ENCODE results near the gene PARVB.

- TF ChIP-seq, protein P1, sequence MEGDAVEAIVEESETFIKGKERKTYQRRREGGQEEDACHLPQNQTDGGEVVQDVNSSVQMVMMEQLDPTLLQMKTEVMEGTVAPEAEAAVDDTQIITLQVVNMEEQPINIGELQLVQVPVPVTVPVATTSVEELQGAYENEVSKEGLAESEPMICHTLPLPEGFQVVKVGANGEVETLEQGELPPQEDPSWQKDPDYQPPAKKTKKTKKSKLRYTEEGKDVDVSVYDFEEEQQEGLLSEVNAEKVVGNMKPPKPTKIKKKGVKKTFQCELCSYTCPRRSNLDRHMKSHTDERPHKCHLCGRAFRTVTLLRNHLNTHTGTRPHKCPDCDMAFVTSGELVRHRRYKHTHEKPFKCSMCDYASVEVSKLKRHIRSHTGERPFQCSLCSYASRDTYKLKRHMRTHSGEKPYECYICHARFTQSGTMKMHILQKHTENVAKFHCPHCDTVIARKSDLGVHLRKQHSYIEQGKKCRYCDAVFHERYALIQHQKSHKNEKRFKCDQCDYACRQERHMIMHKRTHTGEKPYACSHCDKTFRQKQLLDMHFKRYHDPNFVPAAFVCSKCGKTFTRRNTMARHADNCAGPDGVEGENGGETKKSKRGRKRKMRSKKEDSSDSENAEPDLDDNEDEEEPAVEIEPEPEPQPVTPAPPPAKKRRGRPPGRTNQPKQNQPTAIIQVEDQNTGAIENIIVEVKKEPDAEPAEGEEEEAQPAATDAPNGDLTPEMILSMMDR (IDR thresholded peaks at IDR 0.05), result no peak
- TF ChIP-seq EP300 (IDR thresholded peaks at IDR 0.05; ENCODE audit: low read depth) (no peak), POLR2A (IDR thresholded peaks at IDR 0.05) (no peak), POLR2AphosphoS5 (IDR thresholded peaks at IDR 0.05) (no peak)
Measured at GRCh38 chr22:44051358-44051757, 27.3 kb downstream of the PARVB start.
